ENCODE results near the gene MAP6D1.

- TF ChIP-seq RAD21 (conservative IDR thresholded peaks at IDR 0.05): no peak
- TF ChIP-seq MXI1 (conservative IDR thresholded peaks at IDR 0.05; ENCODE audit: poor library complexity, severe bottlenecking): no peak
- TF ChIP-seq POLR2AphosphoS5 (IDR thresholded peaks at IDR 0.05): no peak
- TF ChIP-seq CTCF (IDR thresholded peaks at IDR 0.05; ENCODE audit: poor library complexity, severe bottlenecking): no peak
- TF ChIP-seq REST (IDR thresholded peaks at IDR 0.05; ENCODE audit: borderline replicate concordance): no peak
Measured at GRCh38 chr3:183799461-183799860, 25.9 kb downstream of the MAP6D1 start.

All from neural cell (in vitro differentiated cells).